Neural cell (in vitro differentiated cells): Measurements from ENCODE around the gene ISG20L2.

Experiments used
- CTCF ChIP-seq: fragments of 450-650 bp; IDR thresholded peaks from 2 replicates; pipeline ENCODE4 v1.5.1; 2014; ENCODE audit warnings: antibody characterized with exemption, mild to moderate bottlenecking, moderate library complexity; ENCODE audit not compliant: poor library complexity, severe bottlenecking
- EP300 ChIP-seq: fragments of 450-650 bp; conservative IDR thresholded peaks from 2 replicates; pipeline ENCODE4 v1.6.1; 2014; ENCODE audit warnings: antibody characterized with exemption, mild to moderate bottlenecking, moderate library complexity; ENCODE audit not compliant: poor library complexity, severe bottlenecking
- EZH2 ChIP-seq: fragments of 200-600, 300-800 bp; shearing (Covaris generic), sonication (generic); IDR thresholded peaks from 2 replicates; pipeline ENCODE4 v1.6.1; 2014; ENCODE audit warnings: antibody characterized with exemption, low read length, borderline replicate concordance, mild to moderate bottlenecking; ENCODE audit not compliant: insufficient read depth, poor library complexity, severe bottlenecking

DNA sequence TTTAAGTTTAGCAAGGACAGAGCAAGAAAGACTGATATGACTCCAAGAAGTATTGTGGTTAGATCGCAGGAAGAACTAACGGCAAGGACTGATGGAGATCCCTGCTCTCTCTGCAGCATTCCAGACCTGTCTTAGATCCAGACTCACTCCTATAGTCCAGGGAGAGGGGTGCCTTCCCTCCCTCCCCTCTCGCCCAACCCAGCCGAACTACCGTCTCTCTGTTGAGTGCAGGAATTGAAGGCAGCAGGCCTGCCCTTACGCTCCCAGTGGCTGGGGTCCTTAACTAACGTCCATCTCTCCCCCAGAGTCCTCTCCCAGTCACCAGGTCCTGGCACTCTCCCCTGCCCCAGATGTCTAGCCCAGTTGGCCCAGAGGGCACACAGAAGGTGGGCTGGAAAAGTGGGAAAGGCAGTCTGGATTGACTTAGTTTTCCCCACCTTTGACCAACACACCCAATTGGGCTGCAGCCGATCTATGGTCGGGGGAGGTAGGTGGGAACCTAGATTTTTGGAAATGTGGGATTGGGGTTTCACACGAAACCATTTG lies 24.3 kb downstream of the ISG20L2 start:
- no peak for TF ChIP-seq CTCF
- no peak for TF ChIP-seq EZH2
- TF ChIP-seq EP300: no peak
